Activated CD8-positive, alpha-beta memory T cell treated with anti-CD3 and anti-CD28 coated beads, Interleukin-2, amount 10 ng/mL, durations not matched to agents 7 days and 5 days (primary cell): ENCODE data around the gene AANAT. TPM values are rescaled to one million over a fixed set of nuclear protein-coding genes. Genes with fewer than 3 reads are reported as not detected.
A peak's percentile ranks its signal among the peaks of the same experiment; 100 is the strongest.
"Not testable (repeated sequence)": the region's sequence is repeated elsewhere in the genome, so short reads cannot be mapped to it uniquely, and the experiment has no call there.

Experiments
- ATAC-seq: fragments of 150-1000 bp; cut with Tn5 transposase; one replicate; pipeline ENCODE4 v1.10.0; 2021; ENCODE audit warnings: moderate library complexity
- CTCF ChIA-PET: fragments of 350-600 bp; sonication (Branson Sonifier 250); formaldehyde crosslinking; loops from one replicate; lab custom pipeline; 2021; ENCODE audit warnings: antibody characterized with exemption; lab: Charles Lee
- DNase-seq: peaks from one replicate; pipeline ENCODE4 v3.0.0-alpha.2; 2020
- H3K27ac Mint-ChIP-seq: one replicate; pipeline ENCODE4 v1.8.0; 2021; ENCODE audit warnings: mild to moderate bottlenecking, mixed read lengths
- H3K27me3 Mint-ChIP-seq: one replicate; pipeline ENCODE4 v1.8.0; 2021; ENCODE audit warnings: mixed read lengths
- H3K36me3 Mint-ChIP-seq: one replicate; pipeline ENCODE4 v1.8.0; 2021; ENCODE audit warnings: mild to moderate bottlenecking, mixed read lengths
- H3K4me1 Mint-ChIP-seq: one replicate; pipeline ENCODE4 v1.8.0; 2021; ENCODE audit warnings: mixed read lengths
- H3K4me3 Mint-ChIP-seq: one replicate; pipeline ENCODE4 v1.8.0; 2021; ENCODE audit warnings: mild to moderate bottlenecking, moderate library complexity, mixed read lengths
- H3K9me3 Mint-ChIP-seq: one replicate; pipeline ENCODE4 v1.8.0; 2022; ENCODE audit warnings: low read depth, mixed read lengths
- total RNA-seq, 2 experiments: library from RNA; stranded (reverse); gene quantifications; one replicate each; pipeline ENCODE4 v1.2.3, GENCODE V29; 2021

AANAT gene
- total RNA-seq, 2 experiments from 2014 or later: not detected

- Mint-ChIP-seq H3K27ac (peak overlapping the region; percentile 21), H3K9me3 (no peaks in the 10 kb centered on the region), H3K36me3 (no peaks in the 10 kb centered on the region), H3K4me3 (peak overlapping the region; percentile 84), H3K27me3 (no peaks in the 10 kb centered on the region), H3K4me1 (peaks cover 46% of the 10 kb centered on the region)
- ATAC-seq: no peak
- CTCF ChIA-PET: interaction anchor here (0.9 to 15.6 kb wide), 10 partner anchors 9 to 148 kb away, joined by 3 to 192 read pairs (median 4); partner anchors contain the start of genes AANAT and UBE2O
- DNase-seq: no peak
These were observed 32.8 kb downstream of the AANAT start for GRCh38 chr17:76500074-76500746.

GRCh38 chr17:76500747-76501017 lies 33.3 kb downstream of the AANAT start:
- Mint-ChIP-seq H3K36me3 (no peaks in the 10 kb centered on the region), H3K27ac (peak overlapping the region; percentile 21), H3K4me1 (peaks cover 44% of the 10 kb centered on the region), H3K9me3 (no peaks in the 10 kb centered on the region), H3K27me3 (no peaks in the 10 kb centered on the region), H3K4me3 (peak overlapping the region; percentile 84)
- CTCF ChIA-PET: interaction anchor here (1.1 to 15.6 kb wide), 5 partner anchors 10 to 115 kb away, joined by 3 to 192 read pairs (median 4); partner anchors contain the start of gene AANAT
- DNase-seq: no peak
- ATAC-seq: peak; percentile 28

GRCh38 chr17:76501018-76501826 lies 33.8 kb downstream of the AANAT start, which contains the start of gene RHBDF2:
Gene RHBDF2 (minus strand): TSS chr17:76501423. CDS start chr17:76481524, 19,899 bp downstream.
- Mint-ChIP-seq H3K36me3 (no peaks in the 10 kb centered on the region), H3K4me3 (peak within 1 kb of the TSS; percentile 84), H3K27me3 (no peaks in the 10 kb centered on the region), H3K27ac (peak within 1 kb of the TSS; percentile 96), H3K4me1 (peaks cover 47% of the 10 kb centered on the region), H3K9me3 (no peaks in the 10 kb centered on the region)
- CTCF ChIA-PET: interaction anchor here (1.2 to 15.6 kb wide), 6 partner anchors 10 to 115 kb away, joined by 3 to 192 read pairs (median 5); partner anchors contain the start of gene AANAT
- DNase-seq: peak; percentile 96
- peak; percentile 92 for ATAC-seq

GRCh38 chr17:76501827-76502307 lies 34.5 kb downstream of the AANAT start:
- no peak for DNase-seq
- CTCF ChIA-PET: interaction anchor here (0.9 to 15.6 kb wide), 7 partner anchors 9 to 104 kb away, joined by 3 to 192 read pairs (median 6); partner anchors contain the start of genes AANAT and UBE2O
- no peaks in the 10 kb centered on the region for H3K9me3 Mint-ChIP-seq
- H3K27ac Mint-ChIP-seq: peak overlapping the region; percentile 96
- no peaks in the 10 kb centered on the region for H3K36me3 Mint-ChIP-seq
- peak overlapping the region; percentile 84 for H3K4me3 Mint-ChIP-seq
- ATAC-seq: no peak
- peaks cover 50% of the 10 kb centered on the region for H3K4me1 Mint-ChIP-seq
- no peaks in the 10 kb centered on the region for H3K27me3 Mint-ChIP-seq

- no peak overlapping the region for H3K4me3 Mint-ChIP-seq
These were observed 35.2 kb downstream of the AANAT start for GRCh38 chr17:76502341-76503211.

GRCh38 chr17:76504117-76504516 lies 36.7 kb downstream of the AANAT start:
- Mint-ChIP-seq H3K27me3 (no peaks in the 10 kb centered on the region), H3K4me1 (peaks cover 32% of the 10 kb centered on the region), H3K9me3 (no peaks in the 10 kb centered on the region), H3K4me3 (no peak overlapping the region), H3K36me3 (no peaks in the 10 kb centered on the region), H3K27ac (no peak overlapping the region)
- no peak for ATAC-seq
- CTCF ChIA-PET: interaction anchor here (0.7 to 15.6 kb wide), 12 partner anchors 10 to 1934 kb away, joined by 3 to 192 read pairs (median 4); partner anchors contain the start of gene AANAT
- no peak for DNase-seq

More at GRCh38 chr17:76502341-76503211, 35.2 kb downstream of the AANAT start:
- CTCF ChIA-PET: interaction anchor here (0.9 to 15.6 kb wide), 16 partner anchors 8 to 121 kb away, joined by 3 to 192 read pairs (median 4); partner anchors contain the start of genes AANAT and UBE2O
- DNase-seq (no peak), ATAC-seq (no peak)
- Mint-ChIP-seq H3K27me3 (no peaks in the 10 kb centered on the region), H3K9me3 (no peaks in the 10 kb centered on the region), H3K27ac (no peak overlapping the region), H3K4me1 (peaks cover 45% of the 10 kb centered on the region), H3K36me3 (no peaks in the 10 kb centered on the region)

- DNase-seq (peak; percentile 91), ATAC-seq (peak; percentile 82)
- peaks cover 22% of the 10 kb centered on the region for H3K4me1 Mint-ChIP-seq
- H3K9me3 Mint-ChIP-seq: no peaks in the 10 kb centered on the region
- H3K4me3 Mint-ChIP-seq: no peak overlapping the region
- H3K27me3 Mint-ChIP-seq: no peaks in the 10 kb centered on the region
- H3K36me3 Mint-ChIP-seq: no peaks in the 10 kb centered on the region
- no peak overlapping the region for H3K27ac Mint-ChIP-seq
- CTCF ChIA-PET: interaction anchor here (0.6 to 15.6 kb wide), 21 partner anchors 8 to 440 kb away, joined by 3 to 192 read pairs (median 6); partner anchors contain the start of genes AANAT and UBE2O
These were observed 39.3 kb downstream of the AANAT start for GRCh38 chr17:76506408-76507345.

GRCh38 chr17:76508472-76509063 lies 41.2 kb downstream of the AANAT start:
- ATAC-seq, H3K4me3 Mint-ChIP-seq: not testable (repeated sequence)

GRCh38 chr17:76510831-76511244 lies 43.4 kb downstream of the AANAT start:
- Mint-ChIP-seq H3K9me3 (no peaks in the 10 kb centered on the region), H3K36me3 (no peaks in the 10 kb centered on the region), H3K4me3 (no peak overlapping the region), H3K4me1 (peaks cover 48% of the 10 kb centered on the region), H3K27me3 (no peaks in the 10 kb centered on the region), H3K27ac (no peak overlapping the region)
- CTCF ChIA-PET: interaction anchor here (1.2 to 15.6 kb wide), 8 partner anchors 8 to 52 kb away, joined by 3 to 192 read pairs (median 8); partner anchors contain the start of gene AANAT
- no peak for ATAC-seq
- DNase-seq: no peak

More at GRCh38 chr17:76508472-76509063, 41.2 kb downstream of the AANAT start:
- not testable (repeated sequence) for H3K27me3 Mint-ChIP-seq, H3K9me3 Mint-ChIP-seq, DNase-seq, H3K36me3 Mint-ChIP-seq, H3K27ac Mint-ChIP-seq
- H3K4me1 Mint-ChIP-seq: peaks cover 33% of the 10 kb centered on the region
- CTCF ChIA-PET: interaction anchor here (0.6 to 15.6 kb wide), 13 partner anchors 10 to 207 kb away, joined by 3 to 192 read pairs (median 10); partner anchors contain the start of genes AANAT, PRCD and UBE2O

GRCh38 chr17:76511668-76512365 lies 44.4 kb downstream of the AANAT start:
- Mint-ChIP-seq H3K36me3 (no peaks in the 10 kb centered on the region), H3K4me1 (peaks cover 47% of the 10 kb centered on the region), H3K4me3 (no peak overlapping the region), H3K27ac (no peak overlapping the region), H3K9me3 (no peaks in the 10 kb centered on the region), H3K27me3 (no peaks in the 10 kb centered on the region)
- no peak for ATAC-seq
- no peak for DNase-seq
- CTCF ChIA-PET: interaction anchor here (0.6 to 15.6 kb wide), 10 partner anchors 9 to 169 kb away, joined by 3 to 192 read pairs (median 4); partner anchors contain the start of genes AANAT and RHBDF2
